ENCODE data around the gene ALG12.

The ALG12 gene

GRCh38 chr22:49963647-49964026 lies 45.4 kb upstream of the ALG12 start:
- Histone ChIP-seq H2AFZ (ENCODE audit: low read depth, low read length) (no peak overlapping the region), H3K79me2 (ENCODE audit: low read length) (peaks cover 43% of the 10 kb centered on the region), H4K20me1 (ENCODE audit: insufficient read depth, low read length) (peaks cover 41% of the 10 kb centered on the region), H3K9me3 (ENCODE audit: insufficient read depth, low read length) (no peaks in the 10 kb centered on the region), H3K4me1 (ENCODE audit: low read length) (peaks cover 35% of the 10 kb centered on the region), H3K4me3 (ENCODE audit: low read length) (no peak overlapping the region), H3K27ac (ENCODE audit: low read length) (no peak overlapping the region), H3K27me3 (ENCODE audit: low read depth, low read length) (no peaks in the 10 kb centered on the region), H3K9ac (ENCODE audit: low read length) (no peak overlapping the region), H3K4me2 (ENCODE audit: low read length) (0 out of 2 replicates have a peak overlapping the region, but pooled peaks have one; percentile 15), H3K36me3 (replicated peaks; ENCODE audit: low read depth, low read length) (peaks cover 27% of the 10 kb centered on the region)
- TF ChIP-seq, protein P1, sequence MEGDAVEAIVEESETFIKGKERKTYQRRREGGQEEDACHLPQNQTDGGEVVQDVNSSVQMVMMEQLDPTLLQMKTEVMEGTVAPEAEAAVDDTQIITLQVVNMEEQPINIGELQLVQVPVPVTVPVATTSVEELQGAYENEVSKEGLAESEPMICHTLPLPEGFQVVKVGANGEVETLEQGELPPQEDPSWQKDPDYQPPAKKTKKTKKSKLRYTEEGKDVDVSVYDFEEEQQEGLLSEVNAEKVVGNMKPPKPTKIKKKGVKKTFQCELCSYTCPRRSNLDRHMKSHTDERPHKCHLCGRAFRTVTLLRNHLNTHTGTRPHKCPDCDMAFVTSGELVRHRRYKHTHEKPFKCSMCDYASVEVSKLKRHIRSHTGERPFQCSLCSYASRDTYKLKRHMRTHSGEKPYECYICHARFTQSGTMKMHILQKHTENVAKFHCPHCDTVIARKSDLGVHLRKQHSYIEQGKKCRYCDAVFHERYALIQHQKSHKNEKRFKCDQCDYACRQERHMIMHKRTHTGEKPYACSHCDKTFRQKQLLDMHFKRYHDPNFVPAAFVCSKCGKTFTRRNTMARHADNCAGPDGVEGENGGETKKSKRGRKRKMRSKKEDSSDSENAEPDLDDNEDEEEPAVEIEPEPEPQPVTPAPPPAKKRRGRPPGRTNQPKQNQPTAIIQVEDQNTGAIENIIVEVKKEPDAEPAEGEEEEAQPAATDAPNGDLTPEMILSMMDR (IDR thresholded peaks at IDR 0.05; ENCODE audit: low read depth, low read length), result no peak
- no peak for TF ChIP-seq EZH2phosphoT487 (IDR thresholded peaks at IDR 0.05; ENCODE audit: low read depth)

GRCh38 chr22:49962751-49963646 lies 44.8 kb upstream of the ALG12 start:
- Histone ChIP-seq H3K4me2 (ENCODE audit: low read length) (peak overlapping the region; percentile 90), H3K36me3 (replicated peaks; ENCODE audit: low read depth, low read length) (peaks cover 27% of the 10 kb centered on the region), H3K4me1 (ENCODE audit: low read length) (peaks cover 35% of the 10 kb centered on the region), H3K79me2 (ENCODE audit: low read length) (peaks cover 43% of the 10 kb centered on the region), H3K9me3 (ENCODE audit: insufficient read depth, low read length) (no peaks in the 10 kb centered on the region), H4K20me1 (ENCODE audit: insufficient read depth, low read length) (peaks cover 41% of the 10 kb centered on the region), H3K4me3 (ENCODE audit: low read length) (peak overlapping the region; percentile 99), H2AFZ (ENCODE audit: low read depth, low read length) (no peak overlapping the region), H3K27ac (ENCODE audit: low read length) (peak overlapping the region; percentile 72), H3K27me3 (ENCODE audit: low read depth, low read length) (no peaks in the 10 kb centered on the region), H3K9ac (ENCODE audit: low read length) (peak overlapping the region; percentile 96)
- TF ChIP-seq, protein P1 (IDR thresholded peaks at IDR 0.05; ENCODE audit: low read depth, low read length), result no peak
- no peak for TF ChIP-seq EZH2phosphoT487 (IDR thresholded peaks at IDR 0.05; ENCODE audit: low read depth)

DNA sequence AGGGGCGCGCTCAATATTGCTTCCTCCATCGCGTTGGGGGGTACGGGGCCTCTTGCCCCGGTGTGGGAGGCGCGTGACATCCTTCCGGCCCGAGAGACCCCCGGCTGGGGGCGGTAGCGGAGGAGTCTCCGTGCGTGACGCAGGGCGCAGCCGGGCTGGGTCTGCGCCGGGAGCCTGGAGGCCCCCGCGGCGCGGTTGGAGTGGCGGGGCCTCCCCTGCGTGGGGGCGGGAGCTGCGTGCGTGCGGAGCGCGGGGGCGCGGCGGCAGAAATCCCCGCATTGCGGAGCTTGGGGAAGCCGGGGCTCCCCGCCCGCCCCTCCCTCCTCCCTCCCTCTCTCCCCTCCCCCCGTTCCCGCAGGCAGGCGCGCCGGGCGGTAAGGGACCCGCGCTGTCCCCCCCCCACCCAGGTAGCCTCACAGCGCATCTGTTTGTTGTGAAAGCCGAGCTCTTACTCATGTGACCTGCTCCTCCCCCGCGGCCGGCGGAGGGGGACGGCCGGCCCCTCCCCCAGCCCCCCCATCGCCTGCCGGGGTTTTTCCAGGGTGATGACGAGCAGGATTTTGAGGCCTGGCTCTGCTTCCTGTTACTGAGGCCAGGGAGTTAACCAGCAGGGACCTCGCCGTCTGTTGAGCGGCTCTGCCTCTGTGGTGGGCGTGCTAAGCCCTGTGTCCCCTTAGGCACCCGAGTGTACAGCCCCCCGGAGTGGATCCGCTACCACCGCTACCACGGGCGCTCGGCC lies 43.9 kb upstream of the ALG12 start:
- Histone ChIP-seq H3K9me3 (ENCODE audit: insufficient read depth, low read length) (no peaks in the 10 kb centered on the region), H3K27ac (ENCODE audit: low read length) (peak overlapping the region; percentile 72), H3K4me2 (ENCODE audit: low read length) (peak overlapping the region; percentile 90), H3K36me3 (replicated peaks; ENCODE audit: low read depth, low read length) (peaks cover 27% of the 10 kb centered on the region), H3K4me1 (ENCODE audit: low read length) (peaks cover 31% of the 10 kb centered on the region), H3K27me3 (ENCODE audit: low read depth, low read length) (no peaks in the 10 kb centered on the region), H4K20me1 (ENCODE audit: insufficient read depth, low read length) (peaks cover 41% of the 10 kb centered on the region), H2AFZ (ENCODE audit: low read depth, low read length) (no peak overlapping the region), H3K79me2 (ENCODE audit: low read length) (peaks cover 43% of the 10 kb centered on the region), H3K4me3 (ENCODE audit: low read length) (peak overlapping the region; percentile 99), H3K9ac (ENCODE audit: low read length) (peak overlapping the region; percentile 96)
- TF ChIP-seq EZH2phosphoT487 (IDR thresholded peaks at IDR 0.05; ENCODE audit: low read depth), result no peak
- TF ChIP-seq, protein P1 (IDR thresholded peaks at IDR 0.05; ENCODE audit: low read depth, low read length), result no peak

DNA sequence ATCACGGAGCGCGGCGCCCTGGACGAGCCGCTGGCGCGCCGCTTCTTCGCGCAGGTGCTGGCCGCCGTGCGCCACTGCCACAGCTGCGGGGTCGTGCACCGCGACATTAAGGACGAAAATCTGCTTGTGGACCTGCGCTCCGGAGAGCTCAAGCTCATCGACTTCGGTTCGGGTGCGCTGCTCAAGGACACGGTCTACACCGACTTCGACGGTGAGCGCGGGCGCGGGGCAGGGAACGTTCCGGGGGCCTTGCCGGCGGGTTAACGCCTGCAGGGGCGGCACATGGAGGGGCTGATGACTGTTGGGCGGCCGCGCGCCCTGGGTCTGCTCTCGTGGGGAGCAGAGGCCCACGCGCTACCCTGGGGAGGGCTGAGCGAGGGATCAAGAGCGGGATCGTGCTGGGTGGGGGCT lies 43.4 kb upstream of the ALG12 start:
- H3K36me3 ChIP-seq (replicated peaks; ENCODE audit: low read depth, low read length), result peaks cover 27% of the 10 kb centered on the region
- H3K27me3 ChIP-seq (ENCODE audit: low read depth, low read length), result no peaks in the 10 kb centered on the region
- peak overlapping the region; percentile 90 for H3K4me2 ChIP-seq (ENCODE audit: low read length)
- peak overlapping the region; percentile 96 for H3K9ac ChIP-seq (ENCODE audit: low read length)
- peaks cover 26% of the 10 kb centered on the region for H3K4me1 ChIP-seq (ENCODE audit: low read length)
- H4K20me1 ChIP-seq (ENCODE audit: insufficient read depth, low read length), result peaks cover 41% of the 10 kb centered on the region
- H3K4me3 ChIP-seq (ENCODE audit: low read length), result peak overlapping the region; percentile 99
- no peak overlapping the region for H2AFZ ChIP-seq (ENCODE audit: low read depth, low read length)
- H3K79me2 ChIP-seq (ENCODE audit: low read length), result peaks cover 43% of the 10 kb centered on the region
- H3K9me3 ChIP-seq (ENCODE audit: insufficient read depth, low read length), result no peaks in the 10 kb centered on the region
- peak overlapping the region; percentile 72 for H3K27ac ChIP-seq (ENCODE audit: low read length)
- no peak for TF ChIP-seq EZH2phosphoT487 (IDR thresholded peaks at IDR 0.05; ENCODE audit: low read depth)
- TF ChIP-seq, protein P1 (IDR thresholded peaks at IDR 0.05; ENCODE audit: low read depth, low read length), result no peak
